Left ventricle myocardium inferior (tissue), 1 donor: ENCODE results near the gene MARK3. TPM values are rescaled to one million over a fixed set of nuclear protein-coding genes. Genes with fewer than 3 reads are reported as not detected.
"Not testable (repeated sequence)": the region's sequence is repeated elsewhere in the genome, so short reads cannot be mapped to it uniquely, and the experiment has no call there.

Experiments used
- DNase-seq: peaks from one replicate; pipeline ENCODE4 v3.0.0-alpha.2; 2020
- H3K27ac ChIP-seq: fragments of 200-600 bp; replicated peaks from 2 replicates; pipeline ENCODE4 v1.8.0; 2021
- H3K27me3 ChIP-seq: fragments of 200-600 bp; 2 replicates; pipeline ENCODE4 v1.8.0; 2021; ENCODE audit warnings: low read depth
- H3K36me3 ChIP-seq: fragments of 200-600 bp; 2 replicates; pipeline ENCODE4 v1.8.0; 2021
- H3K4me1 ChIP-seq: fragments of 200-600 bp; 2 replicates; pipeline ENCODE4 v1.8.0; 2021
- H3K4me3 ChIP-seq: fragments of 200-600 bp; 2 replicates; pipeline ENCODE4 v1.8.0; 2021; ENCODE audit warnings: mild to moderate bottlenecking, moderate library complexity
- H3K9me3 ChIP-seq: fragments of 200-600 bp; replicated peaks from 2 replicates; pipeline ENCODE4 v1.8.0; 2021
- intact Hi-C: fragments of 100-400 bp; cut with micrococcal nuclease; formaldehyde crosslinking; loops from one replicate; pipeline ENCODE4 v1.11.0; 2022
- total RNA-seq: library from RNA; stranded (reverse); fragmentation: NEBNext Ultra II Directional; extraction: Animal tissue kit (Norgen Biotek cat#: 25700); gene quantifications from one replicate; pipeline ENCODE4 v1.2.1, GENCODE V29; 2021
- TF ChIP-seq, protein P1 (sequence below): fragments of 200-600 bp; IDR thresholded peaks from 2 replicates; pipeline ENCODE4 v1.8.0; 2021; ENCODE audit warnings: antibody characterized with exemption, mild to moderate bottlenecking, borderline replicate concordance
- donor health status: DM: no; HTN: yes; CAD: no; lungs with severe emphysema.

Gene MARK3
- total RNA-seq, 1 donor from 2014 or later = 103 TPM

DNA sequence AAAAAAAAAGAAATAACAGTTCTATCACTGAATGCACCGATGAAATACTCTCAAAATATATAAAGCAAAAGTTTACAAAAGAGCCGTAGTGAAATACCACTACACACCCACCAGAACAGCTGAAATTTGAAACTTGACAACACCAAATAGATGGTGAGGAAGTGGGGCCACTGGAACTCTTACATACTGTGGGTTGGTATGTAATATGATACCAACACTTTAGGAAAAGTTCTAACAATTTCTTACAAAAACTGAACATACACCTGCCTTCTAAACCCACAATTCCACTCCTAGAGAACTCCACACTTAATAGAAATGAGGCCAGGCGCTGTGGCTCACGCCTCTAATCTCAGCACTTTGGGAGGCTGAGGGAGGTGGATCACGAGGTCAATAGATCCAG is 37.1 kb upstream of the MARK3 start:
- peaks cover 7% of the 10 kb centered on the region for H3K4me1 ChIP-seq
- DNase-seq = no peak
- no peak overlapping the region for H3K4me3 ChIP-seq
- H3K27me3 ChIP-seq = no peaks in the 10 kb centered on the region
- H3K36me3 ChIP-seq = peaks cover 21% of the 10 kb centered on the region
- H3K27ac ChIP-seq = no peak overlapping the region
- intact Hi-C loops = no loop called here
- no peaks in the 10 kb centered on the region for H3K9me3 ChIP-seq
- TF ChIP-seq, protein P1, sequence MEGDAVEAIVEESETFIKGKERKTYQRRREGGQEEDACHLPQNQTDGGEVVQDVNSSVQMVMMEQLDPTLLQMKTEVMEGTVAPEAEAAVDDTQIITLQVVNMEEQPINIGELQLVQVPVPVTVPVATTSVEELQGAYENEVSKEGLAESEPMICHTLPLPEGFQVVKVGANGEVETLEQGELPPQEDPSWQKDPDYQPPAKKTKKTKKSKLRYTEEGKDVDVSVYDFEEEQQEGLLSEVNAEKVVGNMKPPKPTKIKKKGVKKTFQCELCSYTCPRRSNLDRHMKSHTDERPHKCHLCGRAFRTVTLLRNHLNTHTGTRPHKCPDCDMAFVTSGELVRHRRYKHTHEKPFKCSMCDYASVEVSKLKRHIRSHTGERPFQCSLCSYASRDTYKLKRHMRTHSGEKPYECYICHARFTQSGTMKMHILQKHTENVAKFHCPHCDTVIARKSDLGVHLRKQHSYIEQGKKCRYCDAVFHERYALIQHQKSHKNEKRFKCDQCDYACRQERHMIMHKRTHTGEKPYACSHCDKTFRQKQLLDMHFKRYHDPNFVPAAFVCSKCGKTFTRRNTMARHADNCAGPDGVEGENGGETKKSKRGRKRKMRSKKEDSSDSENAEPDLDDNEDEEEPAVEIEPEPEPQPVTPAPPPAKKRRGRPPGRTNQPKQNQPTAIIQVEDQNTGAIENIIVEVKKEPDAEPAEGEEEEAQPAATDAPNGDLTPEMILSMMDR = no peak

DNA sequence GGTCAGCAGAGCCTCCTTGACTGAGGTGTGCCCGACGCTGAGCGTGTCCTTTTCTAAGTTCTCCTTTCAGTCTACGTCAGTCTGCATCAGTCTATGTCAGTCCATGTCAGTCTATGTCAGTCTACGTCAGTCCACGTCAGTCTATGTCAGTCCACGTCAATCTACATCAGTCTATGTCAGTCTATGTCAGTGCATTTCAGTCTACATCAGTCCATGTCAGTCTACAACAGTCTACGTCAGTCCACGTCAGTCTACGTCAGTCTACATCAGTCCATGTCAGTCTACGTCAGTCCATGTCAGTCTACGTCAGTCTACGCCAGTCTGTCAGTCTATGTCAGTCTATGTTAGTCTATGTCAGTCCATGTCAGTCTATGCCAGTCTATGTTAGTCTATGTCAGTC is 35.2 kb upstream of the MARK3 start:
- Histone ChIP-seq H3K27me3 (no peaks in the 10 kb centered on the region), H3K4me3 (no peak overlapping the region), H3K4me1 (peaks cover 7% of the 10 kb centered on the region), H3K27ac (no peak overlapping the region), H3K36me3 (peaks cover 3% of the 10 kb centered on the region), H3K9me3 (no peaks in the 10 kb centered on the region)
- intact Hi-C loops = no loop called here
- TF ChIP-seq, protein P1 = no peak
- DNase-seq = no peak

DNA sequence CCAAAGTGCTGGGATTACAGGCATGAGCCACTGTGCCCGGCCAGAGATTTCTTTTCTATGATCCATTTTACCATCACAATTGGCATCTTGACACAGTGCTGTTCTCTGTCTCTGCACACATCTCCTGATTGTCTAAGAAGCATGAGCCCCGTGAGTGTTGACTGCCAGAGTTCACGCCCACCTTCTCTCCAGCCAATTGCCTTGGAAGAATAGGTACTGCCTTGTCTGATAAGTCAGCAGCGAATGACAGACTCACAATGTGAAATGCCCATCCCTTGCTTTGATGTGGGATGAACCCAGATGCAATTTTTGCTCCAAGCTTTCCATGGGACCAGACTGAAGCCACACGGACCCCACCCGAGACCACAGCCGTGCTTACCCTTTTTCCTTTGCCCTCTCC is 31.9 kb upstream of the MARK3 start:
- Histone ChIP-seq H3K4me3 (no peak overlapping the region), H3K4me1 (no peaks in the 10 kb centered on the region), H3K9me3 (no peaks in the 10 kb centered on the region), H3K27me3 (no peaks in the 10 kb centered on the region), H3K36me3 (no peaks in the 10 kb centered on the region), H3K27ac (no peak overlapping the region)
- intact Hi-C loops = no loop called here
- DNase-seq = no peak
- TF ChIP-seq, protein P1 = no peak

DNA sequence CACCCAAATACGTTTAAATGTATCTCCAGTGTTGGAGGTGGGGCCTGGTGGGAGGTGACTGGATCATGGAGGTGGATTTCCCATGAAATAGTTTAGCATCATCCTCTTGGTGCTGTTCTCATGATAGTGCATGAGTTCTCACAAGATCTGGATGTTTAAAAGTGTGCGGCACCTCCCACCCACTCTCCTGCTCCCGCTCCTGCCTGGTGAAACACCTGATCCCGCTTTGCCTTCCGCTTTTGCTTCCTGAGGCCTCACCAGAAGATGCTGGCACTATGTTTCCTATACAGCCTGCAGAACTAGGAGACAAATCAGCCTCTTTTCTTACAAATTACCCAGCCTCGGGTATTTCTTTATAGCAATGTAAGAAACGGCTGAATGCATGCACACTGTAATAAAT is 31.1 kb upstream of the MARK3 start:
- Histone ChIP-seq H3K27me3 (no peaks in the 10 kb centered on the region), H3K27ac (no peak overlapping the region), H3K9me3 (no peaks in the 10 kb centered on the region), H3K4me3 (no peak overlapping the region), H3K4me1 (no peaks in the 10 kb centered on the region), H3K36me3 (no peaks in the 10 kb centered on the region)
- intact Hi-C loops = no loop called here
- TF ChIP-seq, protein P1 = no peak
- DNase-seq = no peak

DNA sequence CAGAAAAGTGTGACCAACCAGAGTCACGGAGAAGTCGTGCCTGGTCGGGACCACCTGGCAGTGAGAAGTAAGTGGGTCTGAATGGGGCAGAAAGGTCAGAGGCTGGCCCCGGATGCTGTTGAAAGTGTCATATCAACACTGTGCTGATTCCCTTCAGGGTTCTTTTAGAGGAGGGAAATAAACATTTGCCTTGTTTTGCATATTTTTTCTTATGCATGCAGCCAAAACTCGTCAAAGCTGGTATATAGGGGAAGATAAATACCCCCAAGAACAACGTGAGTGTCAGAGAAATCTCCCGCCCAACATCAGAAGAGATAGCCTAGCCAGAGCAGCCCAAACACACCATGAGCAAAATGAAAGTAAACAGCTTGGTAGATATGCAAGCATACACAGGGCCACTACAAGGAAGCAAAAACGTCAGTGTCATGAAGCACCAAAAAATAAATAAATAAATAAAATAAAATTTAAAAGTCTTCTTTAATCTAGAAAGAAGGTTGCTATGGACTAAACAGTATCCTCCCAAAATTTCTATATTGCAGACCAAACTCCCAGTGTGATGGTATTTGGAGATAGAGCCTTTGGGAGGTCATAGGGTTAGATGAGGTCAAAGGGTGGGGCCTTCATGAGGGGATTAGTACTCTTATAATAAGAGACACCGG is 29.1 kb upstream of the MARK3 start:
- TF ChIP-seq, protein P1 = no peak
- Histone ChIP-seq H3K4me1 (no peaks in the 10 kb centered on the region), H3K27ac (no peak overlapping the region), H3K4me3 (no peak overlapping the region), H3K27me3 (no peaks in the 10 kb centered on the region), H3K36me3 (no peaks in the 10 kb centered on the region), H3K9me3 (no peaks in the 10 kb centered on the region)
- DNase-seq = no peak
- intact Hi-C loops = no loop called here

DNA sequence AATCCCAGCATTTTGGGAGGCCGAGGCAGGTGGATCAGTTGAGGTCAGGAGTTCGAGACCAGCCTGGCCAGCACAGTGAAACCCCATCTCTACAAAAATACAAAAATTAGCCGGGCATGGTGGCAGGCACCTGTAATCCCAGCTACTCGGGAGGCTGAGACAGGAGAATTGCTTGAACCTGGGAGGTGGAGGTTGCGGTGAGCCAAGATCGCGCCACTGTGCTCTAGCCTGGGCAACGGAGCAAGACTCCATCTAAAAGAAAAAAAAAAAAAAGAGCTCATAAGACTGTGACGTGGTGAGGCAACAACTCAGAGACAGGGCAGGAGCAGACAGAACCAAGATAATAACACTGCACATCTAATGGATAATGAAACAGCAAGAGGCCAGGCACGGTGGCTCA is 27.7 kb upstream of the MARK3 start:
- H3K36me3 ChIP-seq, DNase-seq, H3K27me3 ChIP-seq, H3K9me3 ChIP-seq, H3K4me3 ChIP-seq, H3K27ac ChIP-seq, H3K4me1 ChIP-seq, intact Hi-C loops: not testable (repeated sequence)
